Stimulated activated CD8-positive, alpha-beta memory T cell treated with anti-CD3 and anti-CD28 coated beads, Interleukin-7, amount 100 ng/mL, for 1 hour (primary cell): ENCODE results near the gene PTDSS2.
"Not testable (repeated sequence)": the region's sequence is repeated elsewhere in the genome, so short reads cannot be mapped to it uniquely, and the experiment has no call there.

ENCODE experiments used
- DNase-seq, 2 donors: peaks; one replicate each; pipeline ENCODE4 v3.0.0-alpha.2; 2020; ENCODE audit warnings: low read depth in 2 of 2

Gene PTDSS2

GRCh38 chr11:504994-505344 lies 54.9 kb downstream of the PTDSS2 start:
- no peak for DNase-seq

GRCh38 chr11:506238-506994 lies 56.3 kb downstream of the PTDSS2 start:
- peak; percentile 93 to 94 for DNase-seq

GRCh38 chr11:506995-507726 lies 57.1 kb downstream of the PTDSS2 start, which contains the start of gene RNH1:
Gene RNH1 (minus strand): TSS chr11:507242. CDS start chr11:502162, 5,080 bp downstream.
- DNase-seq, result peak; percentile 98 to 99

GRCh38 chr11:507727-508515 lies 57.8 kb downstream of the PTDSS2 start:
- DNase-seq, result no peak

- DNase-seq, result no peak
These were observed 58.9 kb downstream of the PTDSS2 start for GRCh38 chr11:508956-509355.

GRCh38 chr11:512761-513595 lies 62.9 kb downstream of the PTDSS2 start:
- no peak for DNase-seq

GRCh38 chr11:514606-515005 lies 64.5 kb downstream of the PTDSS2 start:
- no peak for DNase-seq

GRCh38 chr11:515131-515530 lies 65.1 kb downstream of the PTDSS2 start:
- DNase-seq, result no peak

- no peak for DNase-seq
These were observed 66.3 kb downstream of the PTDSS2 start for GRCh38 chr11:516400-516799.

- not testable (repeated sequence) for DNase-seq
These were observed 67.0 kb downstream of the PTDSS2 start for GRCh38 chr11:516918-517685.

GRCh38 chr11:518463-519202 lies 68.6 kb downstream of the PTDSS2 start:
- DNase-seq, result peak; percentile 79 to 83

GRCh38 chr11:520428-521176 lies 70.5 kb downstream of the PTDSS2 start:
- no peak for DNase-seq

GRCh38 chr11:521177-521688 lies 71.2 kb downstream of the PTDSS2 start:
- DNase-seq, result no peak

GRCh38 chr11:526192-526591 lies 76.1 kb downstream of the PTDSS2 start:
- no peak for DNase-seq

- no peak for DNase-seq
These were observed 78.2 kb downstream of the PTDSS2 start for GRCh38 chr11:528166-528814.

- DNase-seq, result no peak
These were observed 79.0 kb downstream of the PTDSS2 start for GRCh38 chr11:528815-529727.

GRCh38 chr11:529728-530411 lies 79.8 kb downstream of the PTDSS2 start:
- no peak for DNase-seq
